HCT116 (cell line): ENCODE data around the gene IGF2BP1. TPM values are rescaled to one million over a fixed set of nuclear protein-coding genes. Genes with fewer than 3 reads are reported as not detected.

Experiments
- ATAC-seq: fragments of 200-7000 bp; cut with Tn5 transposase; 2 replicates; pipeline ENCODE4 v1.9.1; 2020; ENCODE audit warnings: mild to moderate bottlenecking, moderate library complexity
- BruUV-seq: library from RNA; stranded (reverse); fragments of 400-500 nt; replicated peaks from 2 replicates; lab custom pipeline; 2021; lab: Mats Ljungman, UMichigan
- CTCF ChIA-PET: fragments of 300-600 bp; sonication (Branson Sonifier 250); formaldehyde crosslinking; loops from one replicate; lab custom pipeline; 2021; ENCODE audit warnings: antibody characterized with exemption; lab: Charles Lee
- POLR2A ChIA-PET: fragments of 300-600, 350-600 bp; sonication (Branson Sonifier 250); formaldehyde crosslinking; loops from one replicate; lab custom pipeline; 2021; ENCODE audit warnings: antibody characterized with exemption; lab: Charles Lee
- RAD21 ChIA-PET, 2 experiments: fragments of 300-600 bp; sonication (Branson Sonifier 250); formaldehyde crosslinking; loops; one replicate each; lab custom pipeline; 2023; ENCODE audit warnings: low total read pairs in 2 of 2; ENCODE audit not compliant: uncharacterized antibody in 2 of 2, unreplicated experiment in 2 of 2, low non-redundant PET in 1 of 2; lab: Charles Lee
- DNase-seq: peaks from one replicate; pipeline ENCODE4 v3.0.0-alpha.2; 2010; ENCODE audit warnings: low read depth, low spot score
- H2AFZ ChIP-seq: fragments of 200-600 bp; shearing (Covaris generic), sonication (generic); 2 replicates; pipeline ENCODE4 v1.6.1; 2017; ENCODE audit warnings: low read depth, mixed run types, mixed read lengths, antibody characterized with exemption, low read length; ENCODE audit not compliant: poor library complexity, severe bottlenecking
- H3K27ac ChIP-seq: 2 replicates; pipeline ENCODE4 v1.5.1; 2012; ENCODE audit warnings: low read depth, low read length
- H3K27me3 ChIP-seq: fragments of 200-600 bp; sonication (generic); 2 replicates; pipeline ENCODE4 v1.6.1; 2016; ENCODE audit warnings: mixed run types, low read length, mixed read lengths; ENCODE audit not compliant: insufficient read depth
- H3K36me3 ChIP-seq, 2 experiments: fragments of 200-500 bp in 1 of 2; fragments of 200-600 bp in 1 of 2; sonication (Bioruptor generic) in 1 of 2; sonication (generic) in 1 of 2; 2 replicates each; pipeline versions ENCODE4 v1.5.1 to v1.6.1; 2014 to 2016; ENCODE audit warnings: low read length in 2 of 2, inconsistent platforms in 1 of 2, mixed read lengths in 1 of 2, mixed run types in 1 of 2; ENCODE audit not compliant: insufficient read depth in 2 of 2, control insufficient read depth in 1 of 2
- H3K4me1 ChIP-seq, 2 experiments: fragments of 200-600 bp in 1 of 2; sonication (generic) in 1 of 2; 2 replicates each; pipeline versions ENCODE4 v1.5.1 to v1.6.1; 2012 to 2017; ENCODE audit warnings: low read length in 2 of 2, inconsistent platforms in 1 of 2, mild to moderate bottlenecking in 1 of 2, mixed read lengths in 1 of 2, mixed run types in 1 of 2, moderate library complexity in 1 of 2; ENCODE audit not compliant: insufficient read depth in 2 of 2, control insufficient read depth in 1 of 2
- H3K4me2 ChIP-seq: fragments of 200-600 bp; sonication (generic); 2 replicates; pipeline ENCODE4 v1.6.1; 2017; ENCODE audit warnings: mixed run types, low read length, mixed read lengths
- H3K4me3 ChIP-seq, 2 experiments: fragments of 200-600 bp in 1 of 2; sonication (generic) in 1 of 2; replicated peaks in 1 of 2; 2 replicates each; pipeline ENCODE4 v1.5.1; 2011 to 2016; ENCODE audit warnings: low read length in 2 of 2, control low read depth in 1 of 2, low read depth in 1 of 2, mild to moderate bottlenecking in 1 of 2, mixed read lengths in 1 of 2, mixed run types in 1 of 2
- H3K79me2 ChIP-seq: fragments of 200-600 bp; sonication (generic); 2 replicates; pipeline ENCODE4 v1.6.1; 2017; ENCODE audit warnings: mild to moderate bottlenecking, mixed run types, low read length, moderate library complexity, mixed read lengths; ENCODE audit not compliant: insufficient read depth
- H3K9ac ChIP-seq: fragments of 200-600 bp; sonication (generic); 2 replicates; pipeline ENCODE4 v1.6.1; 2016; ENCODE audit warnings: low read length, mixed read lengths
- H3K9me2 ChIP-seq: fragments of 200-600 bp; sonication (generic), shearing (Covaris generic); 2 replicates; pipeline ENCODE4 v1.6.1; 2017; ENCODE audit warnings: mixed run types, mild to moderate bottlenecking, moderate library complexity; ENCODE audit not compliant: insufficient read depth
- H3K9me3 ChIP-seq, 2 experiments: fragments of 200-500 bp in 1 of 2; fragments of 200-600 bp in 1 of 2; sonication (Bioruptor generic) in 1 of 2; sonication (generic) in 1 of 2; 2 replicates each; pipeline ENCODE4 v1.6.1; 2014 to 2017; ENCODE audit warnings: low read length in 2 of 2, mixed read lengths in 2 of 2, inconsistent platforms in 1 of 2, low read depth in 1 of 2, mild to moderate bottlenecking in 1 of 2, mixed run types in 1 of 2, moderate library complexity in 1 of 2; ENCODE audit not compliant: control insufficient read depth in 1 of 2, insufficient read depth in 1 of 2
- H4K20me1 ChIP-seq: fragments of 200-600 bp; sonication (generic), shearing (Covaris generic); 2 replicates; pipeline ENCODE4 v1.6.1; 2017; ENCODE audit warnings: mixed run types, mild to moderate bottlenecking, moderate library complexity; ENCODE audit not compliant: insufficient read depth
- intact Hi-C: fragments of 100-400 bp; cut with micrococcal nuclease; formaldehyde crosslinking; loops from 2 replicates; pipeline ENCODE4 v1.10.0; 2022
- total RNA-seq: library from RNA; stranded (reverse); gene quantifications from one replicate; pipeline ENCODE4 v1.2.1, GENCODE V29; 2021; ENCODE audit not compliant: unreplicated experiment
- TF ChIP-seq, protein P1 (sequence below): IDR thresholded peaks from 2 replicates; pipeline ENCODE4 v1.6.1; 2012; ENCODE audit warnings: low read depth
- TF ChIP-seq, protein P2 (sequence below): IDR thresholded peaks from 2 replicates; pipeline ENCODE4 v1.6.1; 2012

Gene IGF2BP1
- total RNA-seq, 1 experiment from 2014 or later, result 0.91 TPM

DNA sequence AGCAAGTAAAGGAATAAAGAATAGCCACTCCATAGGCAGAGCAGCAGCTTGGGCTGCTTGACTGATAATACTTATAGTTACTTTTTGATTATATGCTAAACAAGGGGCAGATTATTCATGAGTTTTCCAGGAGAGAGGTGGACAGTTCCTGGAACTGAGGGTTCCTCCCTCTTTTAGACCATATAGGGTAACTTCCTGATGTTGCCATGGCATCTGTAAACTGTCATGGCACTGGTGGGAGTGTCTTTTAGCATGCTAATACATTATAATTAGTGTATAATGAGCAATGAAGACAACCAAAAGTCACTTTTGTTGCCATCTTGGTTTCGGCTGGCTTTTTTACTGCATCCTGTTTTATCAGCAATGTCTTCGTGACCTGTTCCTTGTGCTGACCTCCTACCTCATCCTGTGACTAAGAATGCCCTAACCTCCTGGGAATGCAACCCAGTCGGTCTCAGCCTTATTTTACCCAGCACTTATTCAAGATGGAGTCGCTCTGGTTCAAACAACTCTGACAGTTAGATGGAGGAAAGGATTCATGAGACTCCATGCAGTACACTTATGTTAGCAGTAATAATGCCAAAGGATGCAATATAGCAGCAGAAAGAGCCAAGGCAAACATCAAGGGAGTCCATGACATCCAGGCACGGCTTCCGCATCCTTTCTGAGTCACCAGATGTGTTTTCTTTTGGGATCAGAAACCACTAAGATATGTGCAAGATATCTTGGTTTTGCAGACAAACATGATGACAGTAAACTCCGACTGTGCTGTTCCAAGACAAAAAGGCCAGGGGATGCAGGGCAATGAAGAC lies 79.6 kb downstream of the IGF2BP1 start (continued):
- TF ChIP-seq, protein P1, sequence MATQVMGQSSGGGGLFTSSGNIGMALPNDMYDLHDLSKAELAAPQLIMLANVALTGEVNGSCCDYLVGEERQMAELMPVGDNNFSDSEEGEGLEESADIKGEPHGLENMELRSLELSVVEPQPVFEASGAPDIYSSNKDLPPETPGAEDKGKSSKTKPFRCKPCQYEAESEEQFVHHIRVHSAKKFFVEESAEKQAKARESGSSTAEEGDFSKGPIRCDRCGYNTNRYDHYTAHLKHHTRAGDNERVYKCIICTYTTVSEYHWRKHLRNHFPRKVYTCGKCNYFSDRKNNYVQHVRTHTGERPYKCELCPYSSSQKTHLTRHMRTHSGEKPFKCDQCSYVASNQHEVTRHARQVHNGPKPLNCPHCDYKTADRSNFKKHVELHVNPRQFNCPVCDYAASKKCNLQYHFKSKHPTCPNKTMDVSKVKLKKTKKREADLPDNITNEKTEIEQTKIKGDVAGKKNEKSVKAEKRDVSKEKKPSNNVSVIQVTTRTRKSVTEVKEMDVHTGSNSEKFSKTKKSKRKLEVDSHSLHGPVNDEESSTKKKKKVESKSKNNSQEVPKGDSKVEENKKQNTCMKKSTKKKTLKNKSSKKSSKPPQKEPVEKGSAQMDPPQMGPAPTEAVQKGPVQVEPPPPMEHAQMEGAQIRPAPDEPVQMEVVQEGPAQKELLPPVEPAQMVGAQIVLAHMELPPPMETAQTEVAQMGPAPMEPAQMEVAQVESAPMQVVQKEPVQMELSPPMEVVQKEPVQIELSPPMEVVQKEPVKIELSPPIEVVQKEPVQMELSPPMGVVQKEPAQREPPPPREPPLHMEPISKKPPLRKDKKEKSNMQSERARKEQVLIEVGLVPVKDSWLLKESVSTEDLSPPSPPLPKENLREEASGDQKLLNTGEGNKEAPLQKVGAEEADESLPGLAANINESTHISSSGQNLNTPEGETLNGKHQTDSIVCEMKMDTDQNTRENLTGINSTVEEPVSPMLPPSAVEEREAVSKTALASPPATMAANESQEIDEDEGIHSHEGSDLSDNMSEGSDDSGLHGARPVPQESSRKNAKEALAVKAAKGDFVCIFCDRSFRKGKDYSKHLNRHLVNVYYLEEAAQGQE, result no peak

DNA sequence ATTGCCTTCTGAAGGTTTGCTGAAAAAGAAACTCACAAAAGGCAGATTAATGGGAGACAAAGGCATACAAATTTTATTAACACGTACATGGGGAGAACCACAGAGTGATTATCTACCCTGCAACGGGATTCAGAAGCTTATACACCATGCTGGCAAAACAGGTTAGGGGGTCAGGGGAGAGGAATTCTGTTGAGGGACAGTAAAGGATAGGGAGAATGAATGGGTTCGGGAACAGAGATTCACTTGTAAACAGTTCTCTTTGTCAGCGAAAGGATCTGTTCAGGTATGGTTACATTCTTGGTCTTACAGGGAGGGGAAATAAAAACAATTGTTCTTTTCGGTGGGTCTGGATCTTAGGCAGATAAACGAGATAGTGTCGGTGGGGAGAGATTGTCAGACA lies 81.1 kb downstream of the IGF2BP1 start:
- H3K4me1 ChIP-seq, result peaks cover 0 to 15% of the 10 kb centered on the region in 2 experiments; a peak in 3 of 4 replicates
- RAD21 ChIA-PET, result no interaction called here
- peaks cover 0 to 7% of the 10 kb centered on the region in 2 experiments; a peak in 1 of 4 replicates for H3K9me3 ChIP-seq
- no peak overlapping the region for H3K9ac ChIP-seq
- no peaks in the 10 kb centered on the region for H3K79me2 ChIP-seq
- H2AFZ ChIP-seq, result no peak overlapping the region
- no peaks in the 10 kb centered on the region for H3K36me3 ChIP-seq
- BruUV-seq, result no TSS peak
- H3K4me2 ChIP-seq, result no peak overlapping the region
- intact Hi-C loops, result no loop called here
- H4K20me1 ChIP-seq, result no peaks in the 10 kb centered on the region
- H3K4me3 ChIP-seq, result no peak overlapping the region
- H3K9me2 ChIP-seq, result 0 out of 2 replicates have a peak, but pooled peaks cover 4% of the 10 kb centered on the region
- POLR2A ChIA-PET, result no interaction called here
- H3K27me3 ChIP-seq, result no peaks in the 10 kb centered on the region
- TF ChIP-seq, protein P2, sequence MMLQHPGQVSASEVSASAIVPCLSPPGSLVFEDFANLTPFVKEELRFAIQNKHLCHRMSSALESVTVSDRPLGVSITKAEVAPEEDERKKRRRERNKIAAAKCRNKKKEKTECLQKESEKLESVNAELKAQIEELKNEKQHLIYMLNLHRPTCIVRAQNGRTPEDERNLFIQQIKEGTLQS, result no peak
- no peak for ATAC-seq
- DNase-seq, result no peak
- CTCF ChIA-PET, result no interaction called here
- no peak overlapping the region for H3K27ac ChIP-seq
